Liver (tissue), 9 donors: ENCODE measurements around the gene FAM25C. TPM values are rescaled to one million over a fixed set of nuclear protein-coding genes. Genes with fewer than 3 reads are reported as not detected.
A peak's percentile ranks its signal among the peaks of the same experiment; 100 is the strongest.
"Not testable (repeated sequence)": the region's sequence is repeated elsewhere in the genome, so short reads cannot be mapped to it uniquely, and the experiment has no call there.

Experiments used
- DNase-seq: peaks from one replicate; pipeline ENCODE4 v3.0.0-alpha.2; 2017; ENCODE audit warnings: low spot score
- H3K27ac ChIP-seq, 2 donors: one replicate each; pipeline ENCODE4 v1.7.0; 2013; ENCODE audit warnings: inconsistent platforms in 2 of 2, low read length in 2 of 2, control low read depth in 1 of 2, low read depth in 1 of 2, mild to moderate bottlenecking in 1 of 2
- H3K27me3 ChIP-seq, 4 donors: one replicate each; pipeline versions ENCODE4 v1.6.1 to v1.7.0; 2013; ENCODE audit warnings: low read length in 3 of 4, inconsistent platforms in 1 of 4, mild to moderate bottlenecking in 1 of 4, moderate library complexity in 1 of 4; ENCODE audit not compliant: control insufficient read depth in 4 of 4, insufficient read depth in 4 of 4
- H3K36me3 ChIP-seq, 4 donors: one replicate each; pipeline versions ENCODE4 v1.6.1 to v1.7.0; 2013; ENCODE audit warnings: low read length in 3 of 4, mild to moderate bottlenecking in 3 of 4, low read depth in 1 of 4, moderate library complexity in 1 of 4; ENCODE audit not compliant: control insufficient read depth in 4 of 4, insufficient read depth in 3 of 4
- H3K4me1 ChIP-seq, 4 donors: one replicate each; pipeline versions ENCODE4 v1.6.1 to v1.7.0; 2013; ENCODE audit warnings: low read length in 3 of 4, mild to moderate bottlenecking in 3 of 4, moderate library complexity in 1 of 4; ENCODE audit not compliant: control insufficient read depth in 4 of 4, insufficient read depth in 4 of 4
- H3K4me3 ChIP-seq, 3 donors: one replicate each; pipeline versions ENCODE4 v1.6.1 to v1.7.0; 2013; ENCODE audit warnings: low read length in 3 of 3, control low read depth in 1 of 3, low read depth in 1 of 3, mild to moderate bottlenecking in 1 of 3
- H3K9ac ChIP-seq, 2 donors: one replicate each; pipeline ENCODE4 v1.7.0; 2013; ENCODE audit warnings: low read length in 2 of 2, mild to moderate bottlenecking in 2 of 2, moderate library complexity in 2 of 2, control low read depth in 1 of 2, low read depth in 1 of 2
- H3K9me3 ChIP-seq, 4 donors: one replicate each; pipeline versions ENCODE4 v1.6.1 to v1.7.0; 2013; ENCODE audit warnings: low read length in 3 of 4; ENCODE audit not compliant: control insufficient read depth in 4 of 4
- EGR1 ChIP-seq, 2 donors: IDR thresholded peaks; 2 replicates each; pipeline ENCODE4 v1.6.1; 2016 to 2018; ENCODE audit warnings: antibody characterized with exemption in 2 of 2, low read depth in 2 of 2
- RAD21 ChIP-seq, 2 donors: IDR thresholded peaks; 2 replicates each; pipeline ENCODE4 v1.6.1; 2016; ENCODE audit warnings: antibody characterized with exemption in 2 of 2, mild to moderate bottlenecking in 2 of 2
- WGBS: extraction: QIAGEN DNeasy Blood & Tissue Kit; methylation state at CpG from one replicate; pipeline ENCODE4 v1.1.7; 2013; 5-methylcytosine and 5-hydroxymethylcytosine counted together
- polyA plus RNA-seq, 2 donors: library from polyadenylated mRNA; stranded (reverse) in 1 of 2; unstranded in 1 of 2; fragments of 200-250 nt in 1 of 2; fragments of >200 nt in 1 of 2; fragmentation: Nextera tagmentation in 1 of 2; extraction: Ambion mirVana in 1 of 2; gene quantifications; one replicate each; pipeline versions ENCODE4 v1.2.1 to v1.2.3, GENCODE V29; 2013 to 2015
- total RNA-seq, 2 donors: library from RNA; depleted of rRNA; stranded (reverse); fragments of >200 nt; gene quantifications; one replicate each; pipeline ENCODE4 v1.2.3, GENCODE V29; 2014
- donor health status: healthy.
- donor health status: healthy.
- donor health status: healthy.
- donor health status: healthy.
- donor health status: healthy.

FAM25C gene
- total and polyA plus RNA-seq, 4 donors: not detected

- H3K9me3 ChIP-seq, DNase-seq: not testable (repeated sequence)
These were observed 13.0 kb downstream of the FAM25C start for GRCh38 chr10:47986413-47987230.

GRCh38 chr10:47975409-47975808 lies 24.2 kb downstream of the FAM25C start:
- H3K9ac ChIP-seq, H3K9me3 ChIP-seq, H3K27ac ChIP-seq, H3K36me3 ChIP-seq, DNase-seq, H3K4me3 ChIP-seq, H3K27me3 ChIP-seq, H3K4me1 ChIP-seq: not testable (repeated sequence)
- 93% methylated on average over 2 of the region's 3 CpGs for WGBS

More at GRCh38 chr10:47986413-47987230, 13.0 kb downstream of the FAM25C start:
- H3K27ac ChIP-seq, H3K9ac ChIP-seq, H3K27me3 ChIP-seq, H3K36me3 ChIP-seq, H3K4me1 ChIP-seq, H3K4me3 ChIP-seq: not testable (repeated sequence)
- peak in 1 of 2 donors; percentile 40 for TF ChIP-seq EGR1 (IDR thresholded peaks at IDR 0.05; ENCODE audit: low read depth in 2 of 2)
- TF ChIP-seq RAD21 (IDR thresholded peaks at IDR 0.05): peak in 1 of 2 donors; percentile 12
- 9% methylated on average over 19 of the region's 49 CpGs for WGBS

DNA sequence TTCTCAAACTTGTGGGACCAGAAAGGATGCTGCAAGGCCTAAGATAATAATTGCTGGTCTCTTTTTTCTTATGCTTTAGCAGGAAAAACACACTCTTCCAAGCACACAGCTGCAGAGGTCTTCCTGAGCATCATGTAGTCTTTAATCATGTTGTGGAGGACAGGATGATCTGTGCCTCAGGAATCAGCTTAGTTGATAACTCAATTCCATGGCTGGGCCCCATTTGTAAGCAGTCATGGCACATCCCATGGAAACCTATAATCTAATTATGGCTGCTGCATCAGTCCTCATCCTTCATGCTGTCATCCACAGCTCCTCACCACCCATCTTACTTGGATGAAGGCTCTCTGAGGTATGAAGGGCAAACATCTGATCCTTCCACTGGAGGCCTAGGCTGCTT lies 26.5 kb downstream of the FAM25C start:
- not testable (repeated sequence) for H3K4me1 ChIP-seq, H3K9me3 ChIP-seq, H3K4me3 ChIP-seq, H3K9ac ChIP-seq, H3K27ac ChIP-seq, H3K27me3 ChIP-seq, DNase-seq, H3K36me3 ChIP-seq

- H3K27me3 ChIP-seq, H3K36me3 ChIP-seq, H3K4me1 ChIP-seq, DNase-seq, H3K9ac ChIP-seq, H3K4me3 ChIP-seq, H3K27ac ChIP-seq, H3K9me3 ChIP-seq: not testable (repeated sequence)
- 89% methylated on average over 1 of the region's 2 CpGs for WGBS
These were observed 27.5 kb downstream of the FAM25C start for GRCh38 chr10:47972077-47972476.

DNA sequence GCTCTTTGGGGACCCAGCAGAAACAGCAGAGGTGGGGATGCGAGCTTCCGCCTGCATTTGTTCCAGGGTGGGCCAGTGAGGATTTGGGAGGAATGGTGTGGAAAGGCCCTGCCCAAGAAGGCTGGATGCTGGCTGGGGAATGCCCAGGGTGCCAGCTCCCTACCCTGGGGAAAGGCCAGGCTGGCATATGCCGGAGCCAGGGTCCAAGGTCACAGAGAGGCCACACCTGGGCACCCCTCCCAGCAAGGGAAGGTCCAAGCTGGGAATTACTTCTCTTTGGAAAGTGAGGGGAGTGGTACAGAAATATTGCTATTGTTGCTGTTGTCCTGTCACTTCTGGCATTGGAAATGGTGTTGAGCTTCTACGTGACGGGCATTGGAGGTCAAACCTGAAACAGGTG lies 28.0 kb downstream of the FAM25C start:
- H3K4me1 ChIP-seq, H3K9me3 ChIP-seq, H3K27me3 ChIP-seq, H3K36me3 ChIP-seq, DNase-seq, H3K4me3 ChIP-seq, H3K9ac ChIP-seq, H3K27ac ChIP-seq: not testable (repeated sequence)
- WGBS: no CpG with 5 or more reads among the region's 5 CpGs

DNA sequence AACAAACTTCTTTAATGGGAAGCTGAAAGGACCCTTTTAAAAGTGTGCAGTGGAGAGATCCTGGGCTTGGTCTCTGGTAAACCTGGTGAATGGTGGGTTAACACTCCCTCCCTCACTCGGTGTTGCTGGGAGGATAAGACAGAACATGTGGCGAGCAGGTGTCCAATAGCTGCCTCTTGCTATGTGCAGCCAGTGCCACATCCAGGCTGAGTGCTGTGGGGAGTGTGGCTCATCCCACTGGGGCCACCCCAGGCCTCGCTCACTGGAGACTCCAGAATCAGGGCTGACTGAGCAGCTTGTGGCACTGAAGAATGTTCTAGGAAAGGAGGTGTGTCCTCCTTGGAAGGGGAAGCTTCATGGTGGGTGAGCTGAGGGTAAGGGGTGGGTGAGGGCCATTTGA lies 29.5 kb downstream of the FAM25C start:
- not testable (repeated sequence) for H3K36me3 ChIP-seq, H3K4me3 ChIP-seq, H3K9me3 ChIP-seq, H3K4me1 ChIP-seq, H3K9ac ChIP-seq, H3K27me3 ChIP-seq, H3K27ac ChIP-seq, DNase-seq
- WGBS: 96% methylated on average over 3 of the region's 3 CpGs

DNA sequence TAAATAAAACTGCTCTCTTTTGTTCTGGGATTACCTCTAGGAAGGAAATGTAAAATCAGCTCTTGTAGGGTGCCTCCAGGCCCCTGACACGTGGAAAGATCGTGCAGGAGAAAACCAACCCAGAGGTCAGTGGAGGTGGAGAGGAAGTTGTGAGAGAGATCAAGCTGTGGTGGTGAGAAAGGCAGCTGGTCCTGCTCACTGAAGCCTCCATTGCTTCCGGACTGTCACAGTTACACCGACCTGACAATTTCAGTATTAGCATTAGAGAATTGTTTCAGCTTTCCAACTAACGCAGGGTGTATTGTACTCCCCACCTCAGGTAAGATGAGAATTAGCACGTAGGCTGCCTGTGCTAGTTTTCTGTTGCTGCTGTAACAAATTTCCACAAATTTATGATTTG lies 30.6 kb downstream of the FAM25C start:
- not testable (repeated sequence) for H3K27me3 ChIP-seq, DNase-seq, H3K27ac ChIP-seq, H3K4me3 ChIP-seq, H3K9me3 ChIP-seq, H3K9ac ChIP-seq, H3K4me1 ChIP-seq, H3K36me3 ChIP-seq
- WGBS: 90% methylated on average over 4 of the region's 6 CpGs

DNA sequence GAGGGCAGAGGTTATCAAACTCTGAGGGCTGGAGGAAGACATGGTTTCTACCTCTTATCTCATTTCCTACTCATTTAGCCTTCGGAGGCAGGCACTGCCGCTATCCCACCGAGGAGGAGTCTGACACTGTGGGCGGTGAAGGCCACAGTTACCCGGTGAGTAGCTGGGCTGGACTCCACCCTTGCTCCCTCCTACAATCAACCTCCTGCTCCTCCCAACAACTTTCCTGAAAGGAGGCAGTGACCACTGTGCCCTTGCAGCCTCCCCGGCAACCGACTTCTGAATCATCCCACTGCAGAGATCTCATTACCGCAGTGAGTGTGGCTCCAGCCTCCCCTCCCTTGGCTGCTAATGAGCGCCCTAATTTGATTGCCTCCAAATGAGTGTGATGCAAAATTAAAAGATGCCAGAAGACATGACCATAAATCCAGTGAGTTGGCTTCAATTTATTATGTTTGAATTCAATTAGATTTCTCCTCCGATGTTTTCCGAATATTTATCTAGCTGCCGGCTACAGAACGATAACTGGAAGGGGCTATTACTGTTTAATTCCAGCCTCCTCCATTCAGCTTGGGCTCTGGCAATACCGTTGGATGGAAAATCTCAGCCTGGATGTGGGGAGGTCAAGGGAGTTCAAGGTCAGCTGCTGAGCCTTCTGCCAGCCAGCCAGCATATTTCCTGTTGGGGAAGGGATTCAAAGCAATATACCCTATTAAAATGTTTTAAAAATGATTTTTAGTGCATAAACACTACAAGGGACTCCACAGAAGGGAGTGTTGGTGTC lies 35.1 kb downstream of the FAM25C start:
- not testable (repeated sequence) for H3K27me3 ChIP-seq, H3K9ac ChIP-seq, DNase-seq, H3K27ac ChIP-seq, H3K9me3 ChIP-seq, H3K36me3 ChIP-seq, H3K4me3 ChIP-seq, H3K4me1 ChIP-seq
- 40% methylated on average over 5 of the region's 14 CpGs for WGBS
